Epithelial cell of esophagus (primary cell): ENCODE measurements around the gene CSMD2.

Source experiments
- DNase-seq: peaks from one replicate; pipeline ENCODE4 v3.0.0; 2010; ENCODE audit warnings: low read depth
- H3K4me3 ChIP-seq: 2 replicates; pipeline ENCODE4 v1.5.1; 2011; ENCODE audit warnings: mild to moderate bottlenecking, low read length, control low read depth
- CTCF ChIP-seq: IDR thresholded peaks from 2 replicates; pipeline ENCODE4 v1.5.1; 2011; ENCODE audit warnings: low read depth, mild to moderate bottlenecking, low read length, control low read depth, inconsistent platforms; ENCODE audit not compliant: insufficient read depth; ENCODE audit errors: missing control alignments

The CSMD2 gene

GRCh38 chr1:34127006-34128000, 37.7 kb downstream of the CSMD2 start:
- no peak for DNase-seq
- no peak for TF ChIP-seq CTCF
- no peak overlapping the region for H3K4me3 ChIP-seq

- no peak overlapping the region for H3K4me3 ChIP-seq
- TF ChIP-seq CTCF = no peak
- no peak for DNase-seq
These were observed 38.5 kb downstream of the CSMD2 start for GRCh38 chr1:34126486-34126885.

- DNase-seq = no peak
- no peak overlapping the region for H3K4me3 ChIP-seq
- TF ChIP-seq CTCF = no peak
These were observed 39.2 kb downstream of the CSMD2 start for GRCh38 chr1:34125721-34126380.

GRCh38 chr1:34122080-34122932, 42.7 kb downstream of the CSMD2 start:
- H3K4me3 ChIP-seq = no peak overlapping the region
- DNase-seq = no peak
- TF ChIP-seq CTCF = no peak

- no peak for TF ChIP-seq CTCF
- no peak for DNase-seq
- no peak overlapping the region for H3K4me3 ChIP-seq
These were observed 49.8 kb downstream of the CSMD2 start for GRCh38 chr1:34115233-34115632.

- TF ChIP-seq CTCF = peak; percentile 40
- DNase-seq = peak; percentile 39
- no peak overlapping the region for H3K4me3 ChIP-seq
These were observed 51.1 kb downstream of the CSMD2 start for GRCh38 chr1:34113887-34114286.
